WTC11 (cell line): ENCODE results near the gene SLC35B4. TPM values are rescaled to one million over a fixed set of nuclear protein-coding genes. Genes with fewer than 3 reads are reported as not detected.
A peak's percentile ranks its signal among the peaks of the same experiment; 100 is the strongest.
"Not testable (repeated sequence)": the region's sequence is repeated elsewhere in the genome, so short reads cannot be mapped to it uniquely, and the experiment has no call there.

Source experiments
- ATAC-seq: fragments of 200-7000 bp; cut with Tn5 transposase; 2 replicates; pipeline ENCODE4 v1.10.0; 2021; ENCODE audit warnings: mild to moderate bottlenecking, moderate library complexity
- CTCF ChIA-PET: fragments of 300-600 bp; sonication (Branson Sonifier 250); formaldehyde crosslinking; loops from one replicate; lab custom pipeline; 2021; ENCODE audit warnings: antibody characterized with exemption; lab: Charles Lee
- POLR2A ChIA-PET: fragments of 350-600 bp; sonication (Branson Sonifier 250); formaldehyde crosslinking; loops from one replicate; lab custom pipeline; 2021; ENCODE audit warnings: antibody characterized with exemption; lab: Charles Lee
- DNase-seq: peaks from one replicate; pipeline ENCODE4 v3.0.0; 2021; ENCODE audit warnings: low spot score
- H3K27ac Mint-ChIP-seq: 2 replicates; pipeline ENCODE4 v1.8.0; 2021; ENCODE audit warnings: mixed read lengths
- H3K27me3 Mint-ChIP-seq: 2 replicates; pipeline ENCODE4 v1.8.0; 2021; ENCODE audit warnings: low read depth, mild to moderate bottlenecking, moderate library complexity, mixed read lengths
- H3K36me3 Mint-ChIP-seq: 2 replicates; pipeline ENCODE4 v1.8.0; 2021; ENCODE audit warnings: mixed read lengths
- H3K4me1 Mint-ChIP-seq: 2 replicates; pipeline ENCODE4 v1.8.0; 2022; ENCODE audit warnings: mixed read lengths
- H3K4me3 Mint-ChIP-seq: 2 replicates; pipeline ENCODE4 v1.8.0; 2021; ENCODE audit warnings: mild to moderate bottlenecking, moderate library complexity, mixed read lengths
- H3K9me3 Mint-ChIP-seq: 2 replicates; pipeline ENCODE4 v1.8.0; 2021; ENCODE audit warnings: mixed read lengths
- ATF6 ChIP-seq: sonication (generic); formaldehyde crosslinking; IDR thresholded peaks from 2 replicates; pipeline ENCODE4 v1.8.1; 2023; ENCODE audit warnings: mild to moderate bottlenecking, missing genetic modification reagents
- EMX1 ChIP-seq: fragments of 250-450 bp; sonication (Bioruptor Pico); IDR thresholded peaks from 2 replicates; pipeline ENCODE4 v1.8.0; 2021; ENCODE audit warnings: mild to moderate bottlenecking
- ERG ChIP-seq: fragments of 250-450 bp; sonication (Bioruptor Pico); IDR thresholded peaks from 2 replicates; pipeline ENCODE4 v1.8.0; 2021; ENCODE audit warnings: mild to moderate bottlenecking
- ETV6 ChIP-seq: sonication (generic); formaldehyde crosslinking; IDR thresholded peaks from 2 replicates; pipeline ENCODE4 v1.8.1; 2022; ENCODE audit warnings: mild to moderate bottlenecking, missing genetic modification reagents
- FOXP4 ChIP-seq: sonication (generic); formaldehyde crosslinking; IDR thresholded peaks from 2 replicates; pipeline ENCODE4 v1.8.0; 2022; ENCODE audit warnings: mild to moderate bottlenecking, missing genetic modification reagents
- KAT7 ChIP-seq: sonication (generic); formaldehyde crosslinking; IDR thresholded peaks from 2 replicates; pipeline ENCODE4 v1.8.1; 2023; ENCODE audit warnings: missing genetic modification reagents, mild to moderate bottlenecking, borderline replicate concordance
- MLX ChIP-seq: sonication (generic); formaldehyde crosslinking; IDR thresholded peaks from 2 replicates; pipeline ENCODE4 v1.8.1; 2023; ENCODE audit warnings: mild to moderate bottlenecking, missing genetic modification reagents, moderate library complexity
- MYBL2 ChIP-seq: sonication (generic); formaldehyde crosslinking; IDR thresholded peaks from 2 replicates; pipeline ENCODE4 v1.8.1; 2023; ENCODE audit warnings: mild to moderate bottlenecking, moderate library complexity, missing genetic modification reagents
- NFE2L1 ChIP-seq: sonication (generic); formaldehyde crosslinking; IDR thresholded peaks from 2 replicates; pipeline ENCODE4 v1.8.1; 2023; ENCODE audit warnings: missing genetic modification reagents
- OVOL2 ChIP-seq: fragments of 250-450 bp; sonication (Bioruptor Pico); IDR thresholded peaks from 2 replicates; pipeline ENCODE4 v1.9.0; 2021; ENCODE audit warnings: mild to moderate bottlenecking, borderline replicate concordance
- PREB ChIP-seq: sonication (generic); formaldehyde crosslinking; IDR thresholded peaks from 2 replicates; pipeline ENCODE4 v1.8.1; 2022; ENCODE audit warnings: mild to moderate bottlenecking, missing genetic modification reagents, moderate library complexity, borderline replicate concordance
- RELA ChIP-seq: sonication (generic); formaldehyde crosslinking; IDR thresholded peaks from 2 replicates; pipeline ENCODE4 v1.8.1; 2022; ENCODE audit warnings: missing genetic modification reagents, mild to moderate bottlenecking, borderline replicate concordance
- SMAD4 ChIP-seq: sonication (generic); formaldehyde crosslinking; IDR thresholded peaks from 2 replicates; pipeline ENCODE4 v1.8.0; 2022; ENCODE audit warnings: mild to moderate bottlenecking, missing genetic modification reagents
- STAT6 ChIP-seq: sonication (generic); formaldehyde crosslinking; conservative IDR thresholded peaks from 2 replicates; pipeline ENCODE4 v1.8.1; 2023; ENCODE audit warnings: mild to moderate bottlenecking, low read depth, missing genetic modification reagents, moderate library complexity
- ZNF396 ChIP-seq: fragments of 250-450 bp; sonication (Bioruptor Pico); IDR thresholded peaks from 2 replicates; pipeline ENCODE4 v1.8.0; 2021; ENCODE audit warnings: mild to moderate bottlenecking, moderate library complexity, borderline replicate concordance
- total RNA-seq: library from RNA; stranded (reverse); gene quantifications from 3 replicates; pipeline ENCODE4 v1.2.3, GENCODE V29; 2021

SLC35B4 gene
- total RNA-seq, 1 experiment from 2014 or later = 32.6 TPM

- TF ChIP-seq MLX (CRISPR knock-in tag) (no peak), EMX1 (CRISPR knock-in tag) (no peak), NFE2L1 (CRISPR knock-in tag) (no peak), OVOL2 (CRISPR knock-in tag) (no peak), FOXP4 (CRISPR knock-in tag) (no peak), ETV6 (CRISPR knock-in tag) (no peak)
Observed at GRCh38 chr7:134300988-134301387, 15.7 kb downstream of the SLC35B4 start (continued).

- ChIA-PET POLR2A (no interaction called here), CTCF (interaction anchor here (0.9 kb wide), 2 partner anchors 15 to 17 kb away, joined by 4 read pairs; no protein-coding TSS in a partner anchor)
- Mint-ChIP-seq H3K27ac (peak overlapping the region; percentile 52; the same call in 1 of the 2 replicates), H3K9me3 (no peaks in the 10 kb centered on the region), H3K4me1 (peaks cover 11% of the 10 kb centered on the region), H3K36me3 (peaks cover 60% of the 10 kb centered on the region), H3K27me3 (no peaks in the 10 kb centered on the region), H3K4me3 (no peak overlapping the region)
- DNase-seq (no peak), ATAC-seq (peak; percentile 53; the same call in 1 of the 2 replicates)
- TF ChIP-seq OVOL2 (CRISPR knock-in tag) = no peak
Observed at GRCh38 chr7:134298902-134299683, 17.6 kb downstream of the SLC35B4 start.

GRCh38 chr7:134297489-134297888 is 19.2 kb downstream of the SLC35B4 start:
- H3K4me3 Mint-ChIP-seq = no peak overlapping the region
- no peaks in the 10 kb centered on the region for H3K9me3 Mint-ChIP-seq
- ATAC-seq (no peak), DNase-seq (no peak)
- no peak overlapping the region for H3K27ac Mint-ChIP-seq
- CTCF ChIA-PET = no interaction called here
- peaks cover 56% of the 10 kb centered on the region for H3K36me3 Mint-ChIP-seq
- H3K4me1 Mint-ChIP-seq = peaks cover 11% of the 10 kb centered on the region
- TF ChIP-seq ATF6 (CRISPR knock-in tag) = no peak
- no peak for TF ChIP-seq RELA
- no peak for TF ChIP-seq KAT7 (CRISPR knock-in tag)
- no peak for TF ChIP-seq ZNF396 (CRISPR knock-in tag)
- TF ChIP-seq ERG = no peak
- TF ChIP-seq MYBL2 (CRISPR knock-in tag) = no peak
- TF ChIP-seq SMAD4 (CRISPR knock-in tag) = no peak
- TF ChIP-seq STAT6 (CRISPR knock-in tag) = no peak
- TF ChIP-seq NFE2L1 (CRISPR knock-in tag) = no peak
- no peak for TF ChIP-seq PREB (CRISPR knock-in tag)
- no peaks in the 10 kb centered on the region for H3K27me3 Mint-ChIP-seq
- POLR2A ChIA-PET = no interaction called here

GRCh38 chr7:134295982-134296381 is 20.7 kb downstream of the SLC35B4 start:
- ATAC-seq, H3K27me3 Mint-ChIP-seq, H3K4me3 Mint-ChIP-seq, H3K9me3 Mint-ChIP-seq, POLR2A ChIA-PET, DNase-seq, CTCF ChIA-PET, H3K27ac Mint-ChIP-seq: not testable (repeated sequence)
- H3K36me3 Mint-ChIP-seq = peaks cover 52% of the 10 kb centered on the region
- peaks cover 11% of the 10 kb centered on the region for H3K4me1 Mint-ChIP-seq
